HG02938 (cell line): ENCODE measurements around the gene MXD1.
"Not testable (repeated sequence)": the region's sequence is repeated elsewhere in the genome, so short reads cannot be mapped to it uniquely, and the experiment has no call there.

Experiments
- ATAC-seq: cut with Tn5 transposase; IDR thresholded peaks from one replicate; pipeline ENCODE4 v1.9.1; 2021; ENCODE audit warnings: mild to moderate bottlenecking, moderate library complexity; ENCODE audit not compliant: unreplicated experiment

MXD1 gene

DNA sequence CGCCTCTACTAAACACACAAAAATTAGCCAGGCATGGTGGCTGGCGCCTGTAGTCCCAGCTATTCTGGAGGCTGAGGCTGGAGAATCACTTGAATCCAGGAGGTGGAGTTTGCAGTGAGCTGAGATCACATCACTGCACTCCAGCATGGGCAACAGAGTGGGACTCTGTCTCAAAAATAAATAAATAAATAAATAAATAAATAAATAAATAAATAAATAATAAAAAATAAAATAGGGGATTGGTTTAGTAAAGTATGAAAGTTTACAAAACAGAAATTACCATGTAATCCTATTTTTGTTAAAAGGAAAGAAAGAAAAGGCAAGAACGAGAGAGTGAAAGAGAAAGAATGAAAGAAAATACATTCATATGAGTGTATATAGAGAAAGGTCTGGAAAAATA is 35.8 kb downstream of the MXD1 start:
- ATAC-seq = not testable (repeated sequence)

DNA sequence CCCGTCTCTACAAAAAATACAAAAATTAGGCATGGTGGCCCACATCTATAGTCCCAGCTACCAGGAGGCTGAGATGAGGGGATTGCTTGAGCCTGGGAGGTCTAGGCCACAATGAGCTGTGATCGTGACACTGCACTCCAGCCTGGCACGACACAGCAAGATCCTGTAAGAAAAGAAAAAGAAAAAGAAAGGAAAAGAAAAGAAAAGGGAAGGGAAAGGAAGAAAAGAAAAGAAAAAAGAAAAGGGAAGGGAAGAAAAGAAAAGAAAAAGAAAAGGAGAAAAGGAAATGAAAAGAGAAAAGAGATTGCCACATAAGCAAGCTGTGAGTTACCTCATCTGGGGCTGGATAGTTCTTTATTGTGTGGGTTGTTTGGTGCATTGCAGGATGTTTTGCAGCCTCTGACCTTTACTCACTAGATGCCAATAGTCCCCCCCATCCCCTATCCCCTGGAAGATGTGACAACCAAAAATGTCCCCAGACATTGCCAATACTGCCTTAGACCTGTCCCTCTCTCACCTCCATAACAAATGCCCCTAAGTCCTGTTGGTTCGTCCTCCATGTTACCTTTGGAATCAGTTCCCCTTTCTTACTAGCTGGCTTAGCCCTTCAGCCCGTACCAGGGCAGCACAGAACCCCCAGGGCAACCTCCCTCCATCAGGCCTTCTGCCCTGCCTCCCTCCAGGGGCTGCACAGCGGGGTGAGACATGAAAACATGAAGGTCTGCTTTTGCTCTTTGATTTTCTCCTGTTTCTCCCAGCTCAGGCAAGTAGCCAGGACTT is 37.6 kb downstream of the MXD1 start:
- no peak for ATAC-seq

DNA sequence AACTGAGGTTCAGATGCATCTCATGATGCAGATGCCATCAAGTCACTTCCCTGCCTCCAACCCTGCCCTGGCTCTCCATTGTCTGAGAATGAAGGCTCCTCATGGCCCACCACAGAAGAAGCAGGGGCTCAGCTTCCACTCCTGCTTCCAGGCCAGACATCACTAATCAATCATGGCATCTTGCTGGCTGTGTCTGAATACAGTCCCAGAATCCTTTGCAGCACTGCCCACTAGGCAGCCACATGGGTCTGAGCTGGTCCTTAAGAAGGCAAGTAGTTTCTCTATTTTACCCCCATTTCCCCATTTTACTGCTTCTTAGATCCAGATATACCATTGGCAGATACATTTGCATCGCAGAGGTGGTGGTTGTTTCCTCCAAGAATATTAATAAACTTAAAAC is 39.2 kb downstream of the MXD1 start:
- ATAC-seq = no peak

DNA sequence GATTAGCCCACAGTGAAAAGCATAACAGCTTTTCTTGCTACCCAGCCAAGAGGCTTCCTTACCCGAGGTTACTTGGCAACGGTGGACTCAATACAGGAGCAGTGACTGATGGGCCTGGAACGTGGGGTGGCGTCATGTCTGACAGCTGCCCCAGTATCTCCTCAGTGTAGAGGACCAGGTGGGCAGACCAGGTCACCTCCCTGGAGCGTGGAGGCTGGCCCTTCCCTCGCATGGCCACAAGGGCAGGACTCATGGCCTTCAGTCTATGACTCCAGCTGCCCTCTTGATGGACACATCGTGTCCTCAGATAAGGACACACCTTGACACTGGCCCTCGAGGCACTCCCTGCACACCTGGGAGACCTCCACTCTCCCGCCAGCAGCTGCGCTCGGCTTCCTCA is 40.1 kb downstream of the MXD1 start:
- no peak for ATAC-seq

DNA sequence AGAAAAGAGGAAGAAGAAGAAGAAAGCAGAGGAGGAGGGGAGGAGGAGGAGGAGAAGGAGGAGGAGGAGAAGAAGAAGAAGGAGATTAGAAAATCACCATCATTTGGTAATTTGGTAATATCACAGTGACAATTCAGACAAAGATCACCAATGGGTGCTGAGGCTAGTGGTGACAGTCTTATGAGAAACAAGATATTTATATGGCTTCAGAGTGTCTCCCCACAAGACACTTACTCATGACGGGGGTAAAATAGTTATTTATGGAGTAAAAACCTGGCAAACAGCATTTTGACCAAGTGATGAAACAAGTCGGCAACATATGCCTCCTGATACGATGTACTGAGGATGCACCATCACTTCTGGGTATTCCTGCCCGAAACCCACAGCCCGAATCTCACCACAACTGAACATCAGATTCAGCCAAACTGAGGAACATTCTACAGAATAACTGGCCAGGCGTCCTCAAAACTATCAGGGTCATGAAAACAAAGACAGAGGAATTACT is 41.6 kb downstream of the MXD1 start:
- ATAC-seq = no peak

DNA sequence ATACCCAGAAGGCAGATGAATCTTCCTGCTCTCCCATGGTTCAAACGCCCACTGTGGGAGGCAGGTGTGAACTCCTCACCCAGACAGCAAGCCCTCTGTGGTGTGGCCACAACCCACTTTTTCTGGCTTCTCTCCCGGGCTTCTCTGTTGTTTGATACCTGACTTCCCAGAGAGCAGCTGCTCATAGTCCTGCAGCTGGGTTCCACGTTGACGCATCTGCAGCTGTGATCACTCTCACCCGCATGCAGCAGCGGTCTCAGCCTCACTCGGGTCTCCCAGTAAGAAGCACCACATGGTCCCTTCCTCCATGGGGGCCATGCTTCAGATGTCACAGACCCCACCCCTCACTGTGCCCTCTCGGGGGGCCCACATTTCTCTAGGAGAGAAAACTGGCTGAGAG is 43.1 kb downstream of the MXD1 start:
- ATAC-seq = no peak

DNA sequence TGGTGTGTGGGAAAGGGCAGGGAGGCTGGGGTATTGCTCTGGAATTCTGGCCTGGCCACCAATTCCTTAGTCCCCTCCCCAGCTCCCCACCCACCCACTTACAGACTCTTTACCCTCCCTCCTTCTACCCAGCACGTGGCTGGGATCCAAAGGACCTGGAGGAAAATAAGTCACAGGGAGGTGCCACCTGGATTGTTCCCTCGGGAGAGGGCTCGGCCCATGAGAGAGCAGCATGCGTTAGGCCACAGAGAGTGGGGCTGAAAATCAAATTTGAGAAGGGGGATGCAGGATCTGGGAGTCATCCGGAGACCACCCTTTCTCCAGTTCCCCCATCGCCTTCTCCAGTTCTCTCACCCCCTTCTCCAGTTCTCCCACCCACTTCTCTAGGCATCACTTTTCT is 43.6 kb downstream of the MXD1 start:
- no peak for ATAC-seq

DNA sequence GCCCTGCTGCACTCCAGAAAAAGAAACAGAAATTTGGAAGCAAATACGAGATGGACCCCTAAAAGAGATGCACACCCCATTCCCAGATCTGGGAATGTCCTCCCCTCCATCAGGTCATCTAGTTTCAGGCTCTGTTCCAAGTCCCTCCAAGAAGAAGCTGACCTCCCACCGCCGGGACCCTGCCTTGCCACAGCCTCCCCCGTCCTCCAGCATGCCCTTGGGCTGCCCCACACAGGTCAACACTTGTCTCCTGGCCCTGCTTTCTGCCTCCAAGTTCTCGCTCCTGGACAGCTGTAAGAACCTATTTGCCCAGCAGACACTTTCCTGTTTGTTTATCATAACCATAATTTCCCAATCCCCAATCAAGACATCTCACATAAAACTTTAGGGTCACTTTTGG is 44.5 kb downstream of the MXD1 start:
- ATAC-seq = no peak

DNA sequence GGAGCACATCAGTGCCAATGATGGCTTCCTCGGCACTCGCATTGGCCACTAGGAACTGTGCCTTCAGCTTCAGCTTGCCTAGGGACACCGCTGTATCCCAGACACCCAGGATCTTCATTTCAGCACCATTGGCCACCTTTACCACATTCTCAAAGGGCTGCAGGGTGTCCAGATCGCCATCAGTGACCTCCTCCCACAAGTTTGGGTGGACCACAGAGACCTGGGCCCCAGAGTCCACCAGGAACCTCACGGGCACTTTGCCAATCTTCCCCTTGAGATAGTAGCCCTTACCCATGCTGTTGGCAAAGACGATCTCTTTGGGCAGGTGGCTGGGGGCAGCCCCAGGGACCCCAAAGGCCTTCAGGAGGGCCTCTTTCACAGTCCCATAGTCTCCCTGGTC is 45.9 kb downstream of the MXD1 start:
- no peak for ATAC-seq

DNA sequence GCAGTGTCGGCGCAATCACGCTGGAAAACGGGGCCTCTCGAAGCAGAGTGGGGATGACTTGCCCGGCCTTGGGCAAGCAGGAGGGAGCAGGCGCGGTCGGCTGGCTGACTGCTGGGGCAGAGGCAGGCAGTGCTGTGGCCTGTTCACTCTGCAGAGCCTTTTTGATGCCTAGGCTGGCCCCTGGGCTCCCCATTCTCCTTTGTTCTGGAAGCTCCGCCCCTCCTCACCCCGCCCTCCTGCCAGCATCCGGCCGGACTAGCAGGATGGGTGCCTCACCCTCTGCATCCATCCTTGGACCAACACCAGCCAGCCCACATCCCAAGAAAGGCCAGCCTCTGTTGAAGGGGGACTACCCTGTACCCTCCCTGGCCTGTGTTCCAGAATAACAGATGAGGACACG is 46.6 kb downstream of the MXD1 start, which contains the start of gene ASPRV1:
ASPRV1 (minus strand) TSS at position 136 of the 400 bp plus-strand sequence. CDS start 195 bp downstream, outside the sequence.
- no peak for ATAC-seq

DNA sequence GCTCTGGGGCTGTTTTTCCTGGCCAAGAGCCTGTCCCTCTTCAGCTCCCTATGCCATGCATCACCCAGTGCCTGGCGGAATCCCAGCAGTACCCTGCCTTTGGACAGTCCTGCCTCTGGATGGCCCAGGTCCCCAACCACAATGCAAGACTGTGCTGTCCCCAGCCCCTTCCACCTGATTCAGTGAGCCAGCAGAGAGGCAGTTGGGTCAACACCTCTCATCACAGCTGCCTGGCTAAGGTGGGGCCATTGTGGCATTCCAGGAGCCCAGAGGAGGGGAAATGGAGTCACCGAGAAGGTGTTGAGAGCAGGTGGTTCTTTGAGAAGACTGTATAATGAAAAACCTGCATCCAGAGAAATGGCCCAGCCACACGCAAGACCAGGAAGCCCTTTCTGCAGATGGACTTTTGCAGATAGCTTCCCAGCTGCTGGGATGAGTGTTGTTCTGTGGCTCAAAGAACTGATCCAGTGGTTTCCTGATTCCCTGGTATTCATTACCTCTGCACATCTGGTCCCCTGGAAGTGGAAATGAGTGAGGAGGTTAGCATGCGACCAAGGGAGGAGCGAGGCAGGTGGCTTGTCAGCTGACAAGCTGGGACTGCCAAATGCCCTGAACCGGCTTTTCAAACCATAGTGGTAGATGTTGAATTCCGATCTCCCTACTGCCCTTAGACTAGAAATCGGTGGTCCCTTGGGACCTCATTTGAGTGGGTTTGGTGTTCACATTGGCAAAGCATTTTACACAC is 48.2 kb downstream of the MXD1 start:
- ATAC-seq = no peak

DNA sequence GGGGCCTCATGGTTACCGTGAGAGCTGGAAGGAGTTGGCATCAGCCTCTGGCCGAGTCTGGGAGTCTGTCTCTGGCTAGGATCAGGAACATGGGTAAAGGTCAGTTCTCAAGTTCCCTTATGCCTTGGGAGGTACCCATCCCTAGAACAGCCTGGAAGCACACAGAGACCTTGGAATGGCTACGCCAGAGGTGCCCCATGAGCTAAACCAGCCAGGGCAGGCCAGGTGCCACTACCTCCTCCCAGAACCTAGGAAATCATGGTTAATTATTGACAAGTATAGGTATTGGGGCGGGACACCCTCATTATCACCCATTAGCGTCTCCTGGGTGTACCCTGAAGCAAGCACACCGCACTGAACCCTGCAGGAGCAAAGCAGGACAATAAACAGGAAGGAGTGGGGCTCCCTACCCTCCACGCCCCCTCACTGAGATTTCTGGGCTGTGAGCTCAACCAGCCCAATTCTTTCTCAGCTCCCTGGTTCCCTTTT is 49.5 kb downstream of the MXD1 start:
- ATAC-seq = no peak

DNA sequence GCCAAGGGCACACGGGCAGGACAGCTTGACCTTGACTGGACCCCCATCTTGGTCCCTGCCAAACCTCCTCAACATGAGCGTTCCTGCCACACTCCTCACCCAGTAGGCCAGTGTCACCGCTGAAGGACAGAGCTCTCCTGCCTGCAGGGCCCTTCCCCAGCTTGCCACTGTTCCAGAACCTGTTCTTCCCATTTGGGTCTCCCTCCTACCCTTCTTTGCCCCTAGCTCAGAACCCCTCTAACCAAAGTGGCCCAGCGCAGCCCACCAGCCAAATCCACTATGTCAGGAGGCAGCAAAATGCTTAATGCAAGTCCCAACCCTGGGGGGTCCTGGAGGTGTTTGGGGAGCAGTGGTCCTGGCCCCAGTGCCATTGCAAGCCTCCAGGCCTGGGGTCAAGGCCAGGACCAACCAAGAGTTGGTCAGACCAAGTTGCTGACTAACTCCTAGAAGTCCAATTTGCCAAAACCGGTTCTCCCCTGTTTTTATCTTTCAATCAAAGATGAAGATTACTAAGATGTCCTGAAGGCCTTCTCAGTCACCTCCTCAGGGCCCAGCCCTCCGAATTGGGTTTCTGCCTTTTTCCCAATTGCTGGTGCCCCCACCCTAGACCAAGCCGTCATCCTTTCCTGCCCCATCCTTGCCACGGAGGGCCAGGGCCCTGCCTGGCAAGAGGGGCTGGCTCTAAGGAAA is 51.0 kb downstream of the MXD1 start:
- no peak for ATAC-seq

DNA sequence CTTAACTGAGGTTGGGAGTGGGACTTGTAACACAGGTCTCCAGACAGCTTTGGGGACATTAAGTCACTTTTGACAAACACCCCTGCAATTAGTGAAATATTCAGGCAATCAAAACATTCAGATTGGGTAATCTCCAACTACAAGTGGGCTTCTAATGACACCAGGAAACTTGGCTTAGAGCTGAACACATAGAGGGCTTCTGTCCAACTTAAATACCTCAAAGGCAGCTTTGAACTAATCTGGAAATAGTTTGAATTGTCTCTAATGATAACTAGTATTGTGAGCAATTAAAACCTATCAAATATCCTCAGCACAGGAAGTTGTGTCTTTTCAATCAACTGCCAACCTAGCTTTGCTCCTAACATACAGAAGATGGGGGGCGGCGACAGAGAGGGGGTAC is 51.6 kb downstream of the MXD1 start:
- no peak for ATAC-seq

DNA sequence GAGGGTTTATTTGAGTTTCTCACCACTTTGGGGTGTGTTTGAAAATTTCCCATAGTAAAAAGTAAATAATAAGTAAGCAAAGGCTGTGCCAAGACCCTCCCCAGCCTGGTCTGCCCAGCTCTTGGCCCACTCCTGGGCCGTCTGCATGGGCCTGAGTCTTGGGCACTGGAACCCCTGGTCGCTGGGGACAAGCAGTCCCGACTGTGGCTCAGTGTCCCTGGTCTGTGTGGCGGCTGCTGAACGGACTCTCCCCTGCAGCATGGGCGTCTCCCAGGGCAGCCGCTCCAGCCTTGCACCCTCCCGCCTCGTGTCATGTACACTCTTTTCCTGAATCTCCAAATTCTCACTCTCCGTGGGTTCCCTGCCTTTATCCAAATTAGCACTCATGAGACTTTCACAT is 53.7 kb downstream of the MXD1 start:
- no peak for ATAC-seq

DNA sequence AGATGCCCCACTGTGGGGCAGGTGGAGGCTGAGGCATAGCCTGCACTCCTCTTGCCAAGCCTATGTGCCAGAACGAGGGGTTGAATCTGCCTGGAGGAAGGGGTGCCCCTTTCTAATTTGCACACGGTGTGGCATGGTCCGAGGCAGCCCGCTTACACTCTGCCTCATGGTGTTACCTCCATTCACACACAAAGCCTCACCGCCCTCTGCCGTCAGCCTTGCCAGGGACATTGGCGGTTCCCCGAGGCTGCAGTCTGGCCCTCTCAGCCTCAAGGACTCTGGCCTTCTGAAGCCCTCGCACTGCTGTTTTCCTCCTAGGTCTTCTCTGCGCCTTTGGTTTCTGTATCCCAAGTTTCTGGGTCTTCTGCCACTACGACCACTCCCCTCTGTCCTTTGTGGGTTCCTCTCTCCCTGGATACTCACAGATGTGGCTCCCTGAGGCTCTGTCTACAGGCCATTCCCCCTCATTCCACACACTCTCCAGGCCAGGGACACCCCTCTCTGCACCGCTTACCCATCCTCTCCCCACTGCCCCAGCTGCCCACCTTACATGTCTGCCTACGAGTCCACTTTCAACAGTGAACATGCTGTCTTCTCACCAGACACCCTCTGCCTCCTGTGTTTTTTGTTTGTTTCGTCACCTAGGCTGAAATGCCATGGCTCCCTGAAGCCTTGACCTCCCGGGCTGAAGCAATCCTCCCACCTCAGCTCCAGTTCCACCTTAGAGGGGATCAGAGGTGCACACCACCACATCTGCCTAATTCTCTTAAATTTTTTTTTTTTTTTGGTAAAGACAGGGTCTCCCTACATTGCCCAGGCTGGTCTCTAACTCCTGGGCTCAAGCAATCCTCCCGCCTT is 54.4 kb downstream of the MXD1 start:
- no peak for ATAC-seq

DNA sequence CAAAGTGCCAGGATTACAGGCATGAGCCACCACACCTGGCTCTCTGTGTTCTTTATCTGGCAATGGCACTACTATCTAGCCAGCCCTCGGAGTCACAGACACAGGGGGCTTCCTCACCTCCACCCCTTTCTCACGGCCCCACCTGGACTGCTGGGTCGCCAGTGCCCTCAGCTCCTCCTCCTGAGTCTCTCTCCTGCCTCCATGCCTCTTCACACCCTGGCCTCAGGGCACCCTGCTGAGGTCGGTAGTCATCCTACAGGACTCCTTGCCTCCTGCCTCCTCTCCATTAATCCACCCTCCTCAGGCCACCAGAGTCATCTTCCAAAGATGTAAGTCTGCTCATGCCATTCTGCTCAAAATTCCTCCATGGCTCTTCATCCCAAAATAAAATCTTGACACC is 55.1 kb downstream of the MXD1 start:
- no peak for ATAC-seq

DNA sequence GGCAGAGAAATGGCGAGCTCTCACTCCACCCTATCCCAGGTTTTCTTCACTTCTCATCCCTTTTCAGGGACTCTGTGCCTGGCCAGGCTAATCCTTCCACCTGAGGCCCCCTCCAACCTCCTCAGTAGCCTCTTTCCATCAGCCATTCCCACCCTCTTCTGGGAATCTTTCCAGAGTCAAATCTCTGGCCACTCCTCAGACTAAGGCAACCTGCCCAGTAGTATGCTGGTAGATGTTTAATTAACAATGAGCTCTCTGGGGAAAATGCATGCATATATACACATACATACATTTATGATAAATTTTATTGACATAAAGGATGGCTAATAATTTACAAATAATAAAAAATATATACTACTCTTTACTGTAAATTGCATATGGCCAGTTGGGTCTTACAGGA is 57.9 kb downstream of the MXD1 start:
- ATAC-seq = no peak

DNA sequence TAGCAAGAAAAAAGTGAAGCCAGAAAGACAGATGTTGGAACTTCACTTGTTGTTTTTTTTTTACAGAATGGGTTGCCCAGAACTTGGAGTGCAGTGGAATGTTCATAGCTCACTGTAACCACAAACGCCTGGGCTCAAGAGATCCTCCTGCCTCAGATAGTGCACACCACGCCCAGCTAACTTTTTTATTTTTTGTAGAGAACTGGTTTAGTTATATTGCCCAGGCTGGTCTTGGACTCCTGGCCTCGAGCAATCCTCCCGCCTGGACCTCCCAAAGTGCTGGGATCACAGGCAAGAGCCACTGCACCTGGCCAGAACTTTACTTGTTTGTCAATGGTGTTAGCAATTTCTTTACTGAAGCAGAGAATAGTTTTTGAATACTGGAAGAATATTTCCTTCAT is 58.4 kb downstream of the MXD1 start:
- no peak for ATAC-seq

DNA sequence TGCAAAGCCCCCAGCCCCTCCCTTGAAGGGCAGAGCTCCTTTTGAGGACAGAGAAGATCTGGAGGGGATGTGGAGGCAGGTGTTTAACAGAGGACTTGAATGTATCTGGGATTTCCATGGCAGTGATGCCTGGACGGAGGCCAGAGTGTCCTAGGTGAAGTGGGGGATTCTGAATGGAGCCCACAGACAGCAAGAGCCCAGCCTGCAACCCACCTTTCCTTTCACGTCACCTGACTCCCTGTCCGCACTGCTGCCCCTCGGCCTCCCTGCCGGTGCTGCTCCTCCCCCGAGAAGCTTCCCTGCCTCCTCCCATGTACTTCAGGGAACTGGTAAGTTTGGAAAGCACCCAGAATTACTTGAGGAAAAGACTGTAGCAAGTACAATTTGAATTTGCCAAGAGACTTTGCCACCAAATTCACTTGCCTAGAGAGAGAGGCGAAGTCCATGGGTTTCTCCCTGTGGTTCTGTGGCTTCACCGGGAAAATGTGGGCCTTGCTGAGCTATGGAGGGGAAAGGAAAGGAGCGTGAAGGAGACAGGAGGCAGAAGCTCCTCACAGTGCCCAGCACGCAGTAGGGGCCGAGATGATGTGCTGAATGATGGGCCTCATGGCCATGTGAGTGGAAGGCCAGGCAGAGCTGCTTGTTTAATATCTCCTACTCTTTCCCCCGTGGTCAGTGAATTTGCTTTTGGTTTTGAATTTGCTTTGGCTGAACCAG is 60.4 kb downstream of the MXD1 start:
- ATAC-seq = no peak
